HG03571 (cell line): ENCODE data around the gene HTT.

Source experiments
- ATAC-seq: cut with Tn5 transposase; IDR thresholded peaks from one replicate; pipeline ENCODE4 v1.9.1; 2021; ENCODE audit not compliant: unreplicated experiment

HTT gene

DNA sequence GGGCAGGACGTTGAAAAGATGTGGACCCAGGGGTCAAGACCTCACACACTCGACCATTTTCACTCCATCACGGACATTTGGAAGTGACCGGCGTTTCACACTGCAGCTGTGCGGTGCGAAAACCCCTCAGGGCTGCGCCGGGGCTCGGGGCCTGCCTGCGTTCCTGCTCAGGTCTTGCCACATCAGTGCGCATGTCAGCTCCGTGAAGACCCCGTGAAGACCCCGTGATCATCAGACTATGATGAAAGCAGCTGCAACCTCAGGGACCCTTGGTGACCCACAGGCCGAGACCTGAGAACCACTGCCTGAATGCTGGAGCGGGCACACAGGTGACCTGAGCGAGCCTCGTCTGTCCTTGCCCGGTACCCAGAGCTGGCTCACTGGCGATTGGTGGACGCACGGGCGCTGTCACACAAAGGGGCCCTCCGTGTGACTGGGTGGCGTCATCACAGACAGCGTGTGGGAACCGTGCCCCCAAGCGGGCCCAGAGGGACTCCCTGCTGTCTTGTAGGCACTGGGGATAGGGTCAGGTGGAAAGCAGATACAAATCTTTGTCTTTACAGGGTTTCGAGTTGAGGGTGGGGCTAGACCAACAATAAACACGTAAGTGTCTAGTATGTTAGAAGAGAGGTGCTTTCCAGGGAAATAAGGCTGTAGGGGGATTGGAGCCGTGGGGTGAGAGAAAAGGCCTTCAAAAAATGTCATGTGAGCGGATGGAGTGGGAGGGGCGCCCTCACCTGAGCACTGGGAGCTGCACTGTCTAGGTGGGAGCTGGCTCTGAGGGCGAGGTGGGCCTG, 187.1 kb downstream of the HTT start:
- ATAC-seq, result no peak

DNA sequence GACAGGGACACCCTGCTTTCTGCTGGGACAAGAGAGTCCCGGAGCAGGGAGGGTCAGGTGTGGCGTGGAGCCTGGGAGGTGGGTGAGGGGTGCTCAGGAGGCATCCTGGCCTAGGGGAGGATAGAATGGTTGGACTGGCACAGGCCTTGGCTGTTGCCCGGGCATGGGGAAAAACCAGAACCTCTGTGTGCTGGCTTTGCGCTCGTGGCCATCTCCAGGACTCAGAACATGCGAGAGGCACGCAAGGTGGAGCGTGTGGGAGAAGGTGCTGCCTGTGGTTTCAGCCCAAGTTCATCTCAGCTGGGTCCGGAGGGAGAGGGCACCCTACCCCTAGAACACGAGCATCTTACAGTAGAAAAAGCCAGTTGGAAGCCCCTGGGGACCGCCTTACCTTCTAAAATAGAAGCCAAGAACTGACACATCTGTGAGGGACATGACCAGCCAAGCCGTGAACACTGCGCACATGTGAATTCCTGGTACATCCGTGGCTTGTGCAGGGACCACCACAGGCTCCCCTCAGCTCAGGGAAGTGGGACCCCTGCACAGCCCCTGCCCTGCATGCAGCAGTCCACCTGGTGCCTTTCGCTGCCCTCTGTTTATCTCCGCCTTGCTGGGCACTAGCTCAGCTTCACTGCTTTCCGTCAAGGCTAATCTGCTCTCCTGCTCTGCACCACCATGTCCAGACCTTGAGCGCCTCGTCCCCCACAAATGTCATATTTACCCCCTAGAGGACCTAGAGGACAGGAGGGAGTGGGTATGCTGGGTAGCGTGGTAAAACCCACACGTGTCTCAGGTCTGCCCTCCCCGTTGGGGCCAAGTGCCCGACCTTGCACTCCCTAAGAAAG, 187.9 kb downstream of the HTT start:
- no peak for ATAC-seq

DNA sequence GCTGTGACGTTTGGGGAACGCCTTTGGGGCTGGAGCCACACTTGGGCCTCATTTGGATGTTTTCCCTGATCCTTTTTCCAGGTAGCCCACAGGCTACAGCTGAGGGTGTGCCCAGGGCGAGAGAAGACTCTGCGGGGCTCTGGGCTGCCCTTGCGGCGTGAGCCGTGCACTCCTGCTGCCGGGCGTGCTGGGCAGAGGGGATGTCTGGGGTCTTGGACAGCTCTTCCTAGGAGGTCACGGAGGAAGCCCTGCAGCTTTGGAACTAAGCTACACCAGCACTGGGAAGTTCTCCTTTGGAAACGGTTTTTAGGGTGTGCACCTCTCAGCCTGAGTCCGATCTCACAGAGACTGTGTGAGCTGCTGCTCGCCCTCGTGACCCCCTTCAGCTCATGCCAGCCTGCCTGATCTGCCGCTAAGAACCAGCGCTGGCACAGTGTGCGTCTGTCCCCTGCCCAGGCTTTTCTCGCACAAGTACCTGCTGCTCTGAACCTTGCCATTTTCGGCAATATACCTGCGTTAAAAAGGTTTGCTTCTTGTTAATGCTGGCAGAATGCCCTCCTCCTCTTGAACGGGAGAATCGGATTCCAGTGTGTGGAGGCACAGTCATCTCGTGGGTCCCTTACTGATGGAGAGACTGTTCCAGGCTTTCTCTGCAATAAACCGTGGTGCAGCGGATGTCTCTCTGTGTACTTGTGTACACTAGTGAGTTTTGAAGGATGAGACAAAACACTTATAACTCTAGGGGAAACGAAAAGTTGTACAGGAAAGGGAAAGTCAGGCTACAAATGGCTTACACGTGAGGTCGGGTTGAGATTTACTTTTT, 188.8 kb downstream of the HTT start:
- ATAC-seq, result no peak

DNA sequence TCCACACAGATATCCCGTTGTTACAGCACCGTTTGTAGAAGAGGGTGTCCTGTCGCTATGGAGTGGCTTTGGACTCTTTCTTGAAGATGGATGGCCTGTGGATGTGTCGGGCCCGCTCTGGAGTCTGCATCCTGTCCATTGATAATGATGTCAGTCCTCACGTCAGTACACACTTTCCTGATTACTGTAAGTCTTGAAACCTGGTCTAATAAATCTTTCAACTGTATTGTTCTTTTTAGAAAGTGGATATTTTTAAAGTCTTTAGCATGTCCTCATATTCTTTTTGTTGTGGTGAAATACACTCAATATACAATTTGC, 189.4 kb downstream of the HTT start:
- no peak for ATAC-seq

DNA sequence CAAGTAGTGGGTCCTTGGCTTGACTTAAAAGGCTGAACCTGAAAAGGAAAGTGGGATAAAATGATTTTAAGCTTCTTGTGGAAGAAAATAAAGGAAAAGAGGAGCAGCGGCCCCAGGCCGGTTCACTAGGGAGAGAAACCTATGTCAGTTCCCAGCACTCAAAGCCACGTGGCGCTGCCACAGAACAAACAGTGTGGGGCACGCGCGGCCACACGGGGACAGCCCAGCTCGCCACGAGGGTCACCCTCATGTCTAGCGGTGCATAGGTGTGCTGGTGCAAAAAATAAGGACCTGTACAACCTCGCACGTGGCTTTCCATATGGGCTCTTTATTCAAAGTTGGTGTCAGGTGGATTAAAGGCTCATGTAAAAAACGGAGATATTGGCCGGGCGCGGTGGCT, 191.6 kb downstream of the HTT start:
- no peak for ATAC-seq

DNA sequence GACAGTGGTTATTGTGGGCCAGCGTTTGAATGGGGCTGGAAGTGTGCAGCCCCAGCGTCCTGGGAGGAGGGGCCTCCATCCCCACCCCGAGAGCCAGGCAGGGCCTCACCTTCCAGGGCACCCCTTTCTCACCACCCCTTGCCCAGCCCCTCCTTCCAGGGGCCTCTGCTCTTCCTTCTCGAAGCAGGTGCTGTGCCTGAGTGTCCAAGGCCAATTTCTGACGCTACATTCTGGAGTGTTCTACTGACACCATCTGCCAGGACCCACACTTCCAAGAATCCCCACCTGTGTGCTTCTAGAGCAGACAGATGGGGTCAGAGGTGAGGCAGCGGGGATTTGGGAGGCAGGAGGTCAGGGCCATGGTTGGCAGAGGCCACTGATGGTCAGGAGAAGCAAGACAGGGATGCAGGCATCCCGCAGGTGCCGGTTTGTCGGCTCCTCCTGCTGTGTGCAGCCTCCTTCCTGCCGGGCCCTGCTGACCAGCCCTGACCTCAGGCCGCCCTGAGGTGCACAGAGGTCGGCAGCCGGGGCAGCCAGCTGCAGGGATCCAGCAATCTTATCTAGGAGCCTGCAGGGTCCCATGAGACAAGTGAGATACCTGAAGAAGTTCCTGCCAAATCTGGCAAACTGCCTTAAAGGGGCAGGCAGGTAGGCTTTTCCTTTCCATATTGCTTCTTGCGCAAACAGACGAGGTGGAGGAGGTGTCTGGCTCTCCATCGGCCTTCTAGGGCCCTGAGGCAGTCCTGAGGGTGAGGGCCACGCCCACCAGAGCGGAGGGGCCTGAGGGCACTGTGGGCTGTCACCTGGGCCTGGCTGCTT, 193.3 kb downstream of the HTT start:
- no peak for ATAC-seq

DNA sequence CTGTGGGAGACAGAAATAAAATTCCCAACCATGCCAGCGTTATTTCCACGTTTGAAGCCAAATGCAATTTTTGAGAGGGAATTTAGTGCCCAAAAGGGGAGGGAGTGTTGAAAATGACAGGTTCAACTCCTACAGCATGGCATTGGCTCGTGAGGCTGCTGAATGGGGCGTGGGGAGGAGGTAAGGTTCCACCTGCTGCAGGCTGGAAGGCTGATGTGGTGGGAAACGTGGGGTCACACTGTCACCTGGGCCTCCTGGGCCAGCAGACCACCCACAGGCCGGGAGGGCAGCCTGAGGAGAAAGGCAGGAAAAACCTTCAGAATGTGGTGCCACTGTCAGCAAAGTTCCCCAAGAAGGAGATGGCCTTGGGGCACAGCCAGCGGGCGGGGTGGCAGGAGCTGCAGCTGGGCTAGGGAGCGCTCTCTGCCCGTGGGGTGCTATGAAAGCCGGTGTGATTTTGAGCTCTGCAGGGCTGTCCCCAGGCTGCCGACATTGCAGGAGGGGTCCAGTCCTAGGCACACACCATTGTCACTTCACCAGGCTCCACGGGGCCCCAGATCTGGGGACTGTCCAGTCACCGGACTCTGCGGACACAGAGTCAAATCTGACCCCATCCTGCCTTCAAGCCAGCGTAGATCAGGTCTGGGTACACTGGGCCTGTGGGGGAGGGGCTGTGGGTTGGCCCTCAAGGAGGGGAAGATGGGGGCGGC, 194.1 kb downstream of the HTT start:
- ATAC-seq, result no peak

DNA sequence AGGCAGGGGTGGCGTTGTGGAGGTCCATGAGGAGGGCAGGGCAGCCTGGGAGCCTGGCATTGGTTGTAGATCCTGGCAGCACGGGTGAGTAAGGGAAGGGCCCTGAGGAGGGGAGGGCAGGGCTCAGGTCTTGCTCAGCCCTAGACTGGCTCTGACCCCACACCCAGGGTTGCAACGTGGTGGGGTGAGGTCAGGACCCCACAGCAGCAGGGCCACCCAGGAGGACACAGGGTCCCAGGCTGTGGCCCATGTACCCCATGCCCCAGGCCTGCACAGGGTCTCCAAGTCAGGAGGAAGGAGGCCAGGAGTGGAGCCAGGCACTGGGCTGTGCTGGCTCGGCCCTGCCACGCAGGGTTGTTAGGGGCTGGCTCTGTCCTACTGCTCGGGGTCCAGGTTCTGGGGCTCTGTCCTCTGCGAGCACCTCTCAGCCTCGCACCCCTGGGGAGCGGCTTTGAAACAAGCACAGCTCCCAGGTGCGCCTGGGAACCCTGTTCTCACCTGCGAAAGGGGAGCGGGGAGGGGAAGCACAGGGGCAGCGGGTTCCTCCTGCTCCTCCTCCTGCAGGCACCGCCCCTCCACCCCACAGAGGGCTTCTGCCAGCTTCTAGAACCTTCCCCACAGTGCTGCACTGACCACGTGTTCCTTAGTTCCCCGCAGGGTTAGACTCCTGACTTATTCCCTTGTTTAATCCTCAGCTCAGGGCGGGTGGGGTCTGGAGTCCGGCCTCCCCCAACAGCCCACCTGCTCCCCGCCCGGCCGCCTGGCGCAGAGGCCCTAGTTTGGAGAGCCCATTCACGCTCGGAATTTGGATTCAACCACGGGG, 194.8 kb downstream of the HTT start:
- no peak for ATAC-seq

DNA sequence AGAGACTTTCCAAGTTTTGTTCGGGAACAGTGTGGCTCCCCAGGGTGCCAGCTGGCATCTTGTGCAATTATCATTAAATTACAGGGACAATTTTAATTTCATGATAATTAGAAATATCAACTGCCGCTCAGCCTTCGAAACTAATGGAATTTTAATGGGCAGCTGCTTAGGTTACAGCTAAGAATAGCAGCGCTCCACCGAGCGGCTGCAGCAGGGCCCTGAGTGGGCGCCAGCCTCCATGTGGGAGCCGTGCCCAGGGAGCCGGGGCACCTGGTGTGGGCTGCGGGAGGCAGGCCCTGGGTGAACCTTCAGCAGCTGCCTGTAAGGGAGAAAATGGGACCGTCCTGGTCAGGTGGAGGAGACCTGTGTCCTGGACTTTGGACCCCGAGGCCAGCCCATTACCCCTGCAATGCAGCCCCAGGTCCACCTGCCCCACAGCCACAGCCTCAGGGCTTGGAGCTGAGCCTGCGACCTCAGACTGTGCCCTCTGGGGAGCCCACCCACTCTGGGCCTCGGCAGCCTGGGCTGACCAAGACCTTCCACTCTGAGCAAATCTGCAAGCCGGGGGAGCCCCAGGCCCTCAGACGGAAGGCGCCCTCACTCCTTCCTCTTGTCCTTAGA, 195.6 kb downstream of the HTT start:
- no peak for ATAC-seq

DNA sequence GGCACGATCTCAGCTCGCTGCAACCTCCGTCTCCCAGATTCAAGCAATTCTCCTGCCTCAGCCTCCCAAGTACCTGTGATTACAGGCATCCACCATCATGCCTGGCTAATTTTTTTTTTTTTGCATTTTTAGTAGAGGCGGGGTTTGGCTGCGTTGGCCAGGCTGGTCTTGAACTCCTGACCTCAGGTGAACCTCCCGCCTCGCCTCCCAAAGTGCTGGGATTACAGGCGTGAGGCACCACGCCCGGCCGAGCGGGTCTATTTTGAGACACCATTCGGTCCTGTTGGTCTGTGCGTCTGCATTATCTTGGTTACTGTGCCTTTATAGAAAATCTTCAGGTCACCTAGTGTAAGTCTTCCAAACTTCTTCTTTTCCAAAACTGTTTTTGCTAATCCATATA, 196.7 kb downstream of the HTT start:
- no peak for ATAC-seq

DNA sequence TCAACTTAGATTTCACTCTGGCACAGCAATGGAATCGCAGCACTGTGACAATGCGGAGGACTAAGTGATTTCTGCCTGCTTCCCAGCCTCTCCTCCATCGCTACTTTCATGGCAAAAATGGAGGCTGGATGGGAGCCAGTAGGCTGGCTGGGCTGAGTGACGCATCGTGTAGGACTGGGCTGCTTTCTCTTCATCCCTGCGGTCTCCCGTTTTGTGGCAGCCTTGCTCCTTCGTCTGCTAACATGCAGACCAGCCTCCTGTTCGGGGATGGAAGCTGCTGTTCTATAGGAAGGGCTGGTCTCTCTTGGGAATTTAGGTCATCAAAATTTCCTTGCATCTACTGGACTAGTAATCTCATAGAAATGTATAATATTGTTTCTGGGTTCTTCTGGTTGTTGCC, 202.5 kb downstream of the HTT start:
- no peak for ATAC-seq

DNA sequence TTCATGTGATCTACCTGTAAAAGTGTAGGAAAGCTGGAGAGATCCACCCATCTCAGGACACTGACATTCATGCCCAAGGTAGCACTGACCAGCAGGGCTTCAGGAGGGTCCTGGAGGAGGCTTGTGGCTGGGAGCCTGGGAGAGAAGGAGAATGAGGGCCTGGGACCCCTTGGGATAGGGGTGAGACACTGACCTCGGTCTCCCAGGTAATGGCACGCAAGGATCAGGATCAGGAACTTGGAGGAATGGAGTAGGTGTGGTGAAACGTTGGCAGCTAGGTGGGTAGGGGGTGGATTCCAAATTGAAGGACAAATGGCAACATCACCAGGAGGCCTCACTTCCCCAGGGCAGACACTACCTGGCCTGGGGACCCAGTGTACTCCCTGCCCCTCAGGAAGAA, 206.0 kb downstream of the HTT start:
- ATAC-seq, result no peak

DNA sequence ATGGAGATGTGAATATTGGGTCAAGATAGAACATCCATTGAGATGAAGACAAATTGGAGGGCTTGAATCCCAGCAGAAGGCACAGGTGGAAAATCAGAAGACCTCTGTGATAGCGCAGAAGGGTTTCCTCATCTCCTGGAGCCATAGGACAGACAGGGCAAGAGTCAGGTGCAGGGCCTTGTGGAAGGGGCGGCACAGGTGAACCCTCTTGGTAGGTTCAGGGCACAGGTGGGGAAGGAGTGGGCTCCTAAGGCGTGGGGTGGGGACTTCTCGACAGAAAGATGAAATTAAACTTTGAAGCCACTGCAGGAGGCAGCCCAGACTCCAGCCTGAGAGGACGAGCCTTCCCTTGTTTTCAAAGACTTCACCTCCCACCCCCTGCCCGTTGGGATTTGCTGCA, 209.0 kb downstream of the HTT start:
- no peak for ATAC-seq

DNA sequence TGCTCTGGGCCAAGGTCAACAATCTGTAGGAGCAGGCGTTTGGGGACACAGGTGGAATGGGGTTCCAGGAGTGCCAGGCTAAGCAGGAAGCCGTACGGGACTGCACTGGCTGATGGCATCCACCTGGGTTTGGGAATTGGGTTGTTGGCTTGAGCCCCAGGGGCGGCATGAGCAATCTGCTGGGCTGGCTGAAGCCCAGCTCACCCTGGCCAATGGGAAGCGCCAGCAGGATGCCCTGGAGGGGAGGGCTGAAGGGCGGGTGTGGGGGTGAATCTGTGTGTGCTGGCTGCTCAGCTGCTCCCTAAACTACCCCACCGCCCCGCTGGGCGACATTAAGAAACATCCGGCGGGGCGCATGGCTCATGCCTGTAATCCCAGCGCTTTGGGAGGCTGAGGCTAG, 209.4 kb downstream of the HTT start:
- no peak for ATAC-seq

DNA sequence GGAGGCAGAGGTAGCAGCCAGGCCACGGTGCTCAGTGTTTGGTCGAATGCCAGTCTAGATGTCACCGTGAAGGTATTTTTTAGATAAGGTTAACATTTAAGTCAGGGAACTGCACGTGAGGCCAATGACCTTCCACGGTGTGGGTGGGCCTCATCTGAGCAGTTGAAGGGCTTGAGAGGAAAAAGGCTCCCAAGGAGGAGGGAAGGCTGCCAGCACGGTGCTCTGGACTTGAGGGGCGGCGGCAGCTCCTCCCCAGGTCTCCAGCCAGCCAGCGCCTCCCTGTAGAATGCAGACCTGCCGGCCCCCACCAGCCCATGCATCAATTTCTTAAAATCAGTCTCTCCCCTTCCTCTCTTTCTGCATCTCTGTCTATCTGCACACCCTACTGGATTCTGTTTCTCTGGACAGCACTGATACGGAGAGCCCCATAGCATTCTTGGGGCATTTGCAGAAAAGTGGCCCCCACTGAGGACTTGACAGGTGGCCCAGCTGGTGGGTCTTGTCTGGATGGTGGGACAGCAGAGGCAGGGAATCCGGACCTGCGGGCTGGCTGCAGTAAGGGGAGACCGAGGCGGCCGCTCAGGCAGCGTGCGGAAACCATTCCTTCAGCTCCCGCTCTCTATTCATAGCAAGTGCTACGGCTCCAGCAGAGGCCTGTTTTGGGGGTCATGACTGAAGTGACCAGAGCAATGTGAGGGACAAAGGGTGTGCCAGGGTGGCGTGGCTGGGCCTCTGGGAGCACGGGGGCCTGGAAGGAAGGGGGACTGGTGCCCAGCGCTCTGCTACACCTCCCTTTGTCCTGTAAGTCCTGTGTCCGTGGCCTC, 210.5 kb downstream of the HTT start:
- no peak for ATAC-seq

DNA sequence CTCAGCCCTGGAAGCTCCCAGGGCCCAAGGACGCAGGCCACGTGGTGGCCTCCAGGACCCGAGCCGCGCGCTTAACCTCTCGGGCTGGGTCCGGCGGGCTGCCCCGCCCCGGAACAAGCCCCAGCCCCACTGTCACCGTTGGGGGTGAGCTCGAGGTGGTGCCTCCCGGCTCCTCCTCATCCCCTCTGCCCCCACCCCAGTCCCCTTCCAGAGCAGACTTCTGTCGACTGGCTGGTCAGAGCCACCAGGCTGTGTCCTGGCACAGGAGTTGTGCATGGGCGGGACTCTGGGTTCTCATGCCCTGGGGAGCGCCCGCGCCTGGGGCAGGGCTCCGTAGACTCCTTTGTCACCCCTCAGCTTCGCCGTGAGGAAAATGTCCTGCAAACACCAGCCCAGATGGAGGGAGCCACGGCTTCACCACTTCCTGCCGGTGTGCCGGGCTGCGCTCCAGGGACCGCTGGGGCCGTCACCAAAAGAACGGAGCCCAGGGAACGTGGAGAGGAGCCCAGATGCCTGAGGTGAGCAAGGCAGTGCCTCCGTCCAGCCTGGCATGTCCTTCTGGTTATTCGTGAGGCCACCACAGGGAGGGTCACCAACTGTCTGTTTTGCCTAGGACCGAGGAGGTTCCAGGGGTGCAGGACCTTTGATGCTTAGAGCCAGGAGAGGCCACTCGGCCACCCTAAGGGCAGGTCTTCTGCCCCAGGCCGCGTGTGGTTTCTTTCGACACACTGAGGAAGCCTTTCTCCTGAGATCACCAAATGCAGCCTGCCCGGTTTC, 211.3 kb downstream of the HTT start:
- ATAC-seq, result peak; percentile 74
